GM21526 (cell line): Measurements from ENCODE around the gene MRPS27.

ENCODE experiments used
- ATAC-seq: cut with Tn5 transposase; IDR thresholded peaks from one replicate; pipeline ENCODE4 v1.9.1; 2021; ENCODE audit warnings: moderate library complexity; ENCODE audit not compliant: unreplicated experiment, low FRiP score

The MRPS27 gene

GRCh38 chr5:72266862-72267261 lies 53.2 kb downstream of the MRPS27 start:
- no peak for ATAC-seq

- ATAC-seq, result no peak
These were observed 54.8 kb downstream of the MRPS27 start for GRCh38 chr5:72265032-72265877.

GRCh38 chr5:72256536-72256935 lies 63.5 kb downstream of the MRPS27 start:
- no peak for ATAC-seq

- ATAC-seq, result no peak
These were observed 64.4 kb downstream of the MRPS27 start for GRCh38 chr5:72255670-72256069.

GRCh38 chr5:72255237-72255636 lies 64.8 kb downstream of the MRPS27 start:
- no peak for ATAC-seq

- no peak for ATAC-seq
These were observed 67.4 kb downstream of the MRPS27 start for GRCh38 chr5:72252574-72253155.

GRCh38 chr5:72252008-72252407 lies 68.0 kb downstream of the MRPS27 start:
- ATAC-seq, result no peak

- ATAC-seq, result no peak
These were observed 68.7 kb downstream of the MRPS27 start for GRCh38 chr5:72251386-72251785.

- no peak for ATAC-seq
These were observed 71.5 kb downstream of the MRPS27 start for GRCh38 chr5:72248410-72248981.

GRCh38 chr5:72246954-72247442 lies 73.0 kb downstream of the MRPS27 start:
- ATAC-seq, result no peak

GRCh38 chr5:72245951-72246532 lies 74.0 kb downstream of the MRPS27 start:
- ATAC-seq, result no peak

GRCh38 chr5:72245546-72245945 lies 74.5 kb downstream of the MRPS27 start:
- no peak for ATAC-seq

- ATAC-seq, result peak; percentile 80
These were observed 75.1 kb downstream of the MRPS27 start for GRCh38 chr5:72244862-72245371.

- no peak for ATAC-seq
These were observed 76.3 kb downstream of the MRPS27 start for GRCh38 chr5:72243706-72244105.

- no peak for ATAC-seq
These were observed 77.1 kb downstream of the MRPS27 start for GRCh38 chr5:72242796-72243475.

- no peak for ATAC-seq
These were observed 78.6 kb downstream of the MRPS27 start for GRCh38 chr5:72241346-72242003.

GRCh38 chr5:72238712-72239445 lies 81.2 kb downstream of the MRPS27 start:
- no peak for ATAC-seq

GRCh38 chr5:72237879-72238278 lies 82.2 kb downstream of the MRPS27 start:
- ATAC-seq, result no peak

- no peak for ATAC-seq
These were observed 82.6 kb downstream of the MRPS27 start for GRCh38 chr5:72237415-72237814.
